ENCODE results near the gene USP25.
A peak's percentile ranks its signal among the peaks of the same experiment; 100 is the strongest.

The USP25 gene

GRCh38 chr21:15820327-15820726 lies 90.5 kb downstream of the USP25 start:
- no peak for DNase-seq (ENCODE audit: low spot score)

- DNase-seq (ENCODE audit: low spot score) = no peak
Observed at GRCh38 chr21:15820852-15821379, 91.1 kb downstream of the USP25 start.

GRCh38 chr21:15823486-15824150 lies 93.8 kb downstream of the USP25 start:
- DNase-seq (ENCODE audit: low spot score) = peak; percentile 42

- DNase-seq (ENCODE audit: low spot score) = no peak
Observed at GRCh38 chr21:15825700-15826099, 95.9 kb downstream of the USP25 start.

- DNase-seq (ENCODE audit: low spot score) = peak; percentile 62
Observed at GRCh38 chr21:15826147-15826780, 96.5 kb downstream of the USP25 start.

GRCh38 chr21:15826908-15827601 lies 97.3 kb downstream of the USP25 start:
- DNase-seq (ENCODE audit: low spot score) = no peak

GRCh38 chr21:15831497-15831896 lies 101.7 kb downstream of the USP25 start:
- DNase-seq (ENCODE audit: low spot score) = no peak

GRCh38 chr21:15837645-15838044 lies 107.9 kb downstream of the USP25 start:
- no peak for DNase-seq (ENCODE audit: low spot score)

GRCh38 chr21:15839026-15839425 lies 109.2 kb downstream of the USP25 start:
- DNase-seq (ENCODE audit: low spot score) = no peak

GRCh38 chr21:15839601-15840000 lies 109.8 kb downstream of the USP25 start:
- DNase-seq (ENCODE audit: low spot score) = no peak

- DNase-seq (ENCODE audit: low spot score) = no peak
Observed at GRCh38 chr21:15840406-15840805, 110.6 kb downstream of the USP25 start.

- no peak for DNase-seq (ENCODE audit: low spot score)
Observed at GRCh38 chr21:15841856-15842564, 112.2 kb downstream of the USP25 start.

- DNase-seq (ENCODE audit: low spot score) = no peak
Observed at GRCh38 chr21:15842565-15842880, 112.7 kb downstream of the USP25 start.

GRCh38 chr21:15843766-15844165 lies 114.0 kb downstream of the USP25 start:
- DNase-seq (ENCODE audit: low spot score) = no peak

- DNase-seq (ENCODE audit: low spot score) = no peak
Observed at GRCh38 chr21:15848634-15849560, 119.1 kb downstream of the USP25 start.

- no peak for DNase-seq (ENCODE audit: low spot score)
Observed at GRCh38 chr21:15849927-15850326, 120.1 kb downstream of the USP25 start.

GRCh38 chr21:15850645-15851044 lies 120.9 kb downstream of the USP25 start:
- no peak for DNase-seq (ENCODE audit: low spot score)

- DNase-seq (ENCODE audit: low spot score) = no peak
Observed at GRCh38 chr21:15852146-15852545, 122.4 kb downstream of the USP25 start.

GRCh38 chr21:15853126-15853525 lies 123.3 kb downstream of the USP25 start:
- no peak for DNase-seq (ENCODE audit: low spot score)

GRCh38 chr21:15856813-15857212 lies 127.0 kb downstream of the USP25 start:
- no peak for DNase-seq (ENCODE audit: low spot score)

GRCh38 chr21:15857740-15858139 lies 128.0 kb downstream of the USP25 start:
- DNase-seq (ENCODE audit: low spot score) = no peak

- DNase-seq (ENCODE audit: low spot score) = no peak
Observed at GRCh38 chr21:15860541-15860940, 130.8 kb downstream of the USP25 start.
